ENCODE results near the gene EPOP. TPM values are rescaled to one million over a fixed set of nuclear protein-coding genes. Genes with fewer than 3 reads are reported as not detected.

EPOP gene
- total and polyA plus RNA-seq, 2 experiments from 2014 or later, result 0.42 to 2.4 TPM

- no peak for TF ChIP-seq REST (IDR thresholded peaks at IDR 0.05; ENCODE audit: unreplicated experiment)
- TF ChIP-seq CREB1 (CRISPR knock-in tag; IDR thresholded peaks at IDR 0.05; ENCODE audit: low read depth), result no peak
- no peak for TF ChIP-seq ZNF331 (CRISPR knock-in tag; IDR thresholded peaks at IDR 0.05; ENCODE audit: low read depth)
These were observed 44.7 kb upstream of the EPOP start (continued) for GRCh38 chr17:38719289-38719942.

- no peak for DNase-seq (ENCODE audit: low spot score)
- H3K4me2 ChIP-seq, result no peak overlapping the region
- Mint-ChIP-seq H3K4me3 (no peak overlapping the region), H3K4me1 (peaks cover 69% of the 10 kb centered on the region), H3K27me3 (ENCODE audit: insufficient read depth, low read depth, poor library complexity) (peaks cover 31% of the 10 kb centered on the region), H3K36me3 (ENCODE audit: low read depth) (peaks cover 14% of the 10 kb centered on the region), H3K9me3 (no peaks in the 10 kb centered on the region; the same call in 1 of the 3 replicates), H3K27ac (no peak overlapping the region)
- peaks cover 3% of the 10 kb centered on the region; the same call in 1 of the 2 replicates for H4K20me1 ChIP-seq (replicated peaks; ENCODE audit: insufficient read depth)
- no peak overlapping the region for H3K27ac ChIP-seq (ENCODE audit: low read depth)
- no peaks in the 10 kb centered on the region for H3K79me2 ChIP-seq (replicated peaks; ENCODE audit: insufficient read depth)
- H3K36me3 ChIP-seq (ENCODE audit: insufficient read depth), result no peaks in the 10 kb centered on the region
- H3K9me2 ChIP-seq (ENCODE audit: insufficient read depth), result no peaks in the 10 kb centered on the region
- H3K27me3 ChIP-seq (ENCODE audit: insufficient read depth), result peaks cover 34% of the 10 kb centered on the region
- no peak overlapping the region for H3K4me3 ChIP-seq
- H2AFZ ChIP-seq, result no peak overlapping the region
- H3K4me1 ChIP-seq (ENCODE audit: insufficient read depth), result peaks cover 18% of the 10 kb centered on the region; the same call in 1 of the 2 replicates
- peaks cover 15% of the 10 kb centered on the region for H3F3A ChIP-seq (replicated peaks; ENCODE audit: low read depth)
- no peak for ATAC-seq
- TF ChIP-seq ZNF331 (CRISPR knock-in tag; IDR thresholded peaks at IDR 0.05; ENCODE audit: low read depth) (no peak), ZNF462 (CRISPR knock-in tag; IDR thresholded peaks at IDR 0.05) (no peak), STAT1 (IDR thresholded peaks at IDR 0.05; ENCODE audit: unreplicated experiment) (no peak), ETS1 (IDR thresholded peaks at IDR 0.05) (no peak), REST (IDR thresholded peaks at IDR 0.05; ENCODE audit: unreplicated experiment) (no peak), CREB1 (CRISPR knock-in tag; IDR thresholded peaks at IDR 0.05; ENCODE audit: low read depth) (no peak), ZNF114 (CRISPR knock-in tag; IDR thresholded peaks at IDR 0.05) (no peak), JUNB (IDR thresholded peaks at IDR 0.05; ENCODE audit: unreplicated experiment) (no peak)
These were observed 42.5 kb upstream of the EPOP start for GRCh38 chr17:38717139-38717745.

Measured in GM23338 (cell line).